IMR-90 (cell line): ENCODE data around the gene HIVEP3.

Source experiments
- BHLHE40 ChIP-seq: fragments of 150-350 bp; IDR thresholded peaks from 2 replicates; pipeline ENCODE4 v1.6.1; 2016; ENCODE audit warnings: mild to moderate bottlenecking, low read depth, low read length
- CEBPB ChIP-seq: IDR thresholded peaks from 2 replicates; pipeline ENCODE4 v1.6.1; 2012; ENCODE audit warnings: low read depth, low read length, improper control_type of control experiment
- CHD1 ChIP-seq: IDR thresholded peaks from 2 replicates; pipeline ENCODE4 v1.6.1; 2012; ENCODE audit warnings: low read depth, low read length, improper control_type of control experiment
- FOS ChIP-seq: fragments of 150-350 bp; IDR thresholded peaks from 2 replicates; pipeline ENCODE4 v1.6.1; 2016; ENCODE audit warnings: low read depth, low read length
- MAFK ChIP-seq: IDR thresholded peaks from 2 replicates; pipeline ENCODE4 v1.6.1; 2012; ENCODE audit warnings: low read depth, low read length, improper control_type of control experiment
- MAZ ChIP-seq: IDR thresholded peaks from 2 replicates; pipeline ENCODE4 v1.6.1; 2012; ENCODE audit warnings: low read depth, mild to moderate bottlenecking, low read length, improper control_type of control experiment, moderate library complexity, borderline replicate concordance
- MXI1 ChIP-seq: IDR thresholded peaks from 2 replicates; pipeline ENCODE4 v1.6.1; 2012; ENCODE audit warnings: low read depth, mild to moderate bottlenecking, low read length, moderate library complexity, borderline replicate concordance
- NFE2L2 ChIP-seq: fragments of 150-350 bp; IDR thresholded peaks from 2 replicates; pipeline ENCODE4 v1.6.1; 2016; ENCODE audit warnings: low read depth, mild to moderate bottlenecking, low read length
- POLR2A ChIP-seq: IDR thresholded peaks from 2 replicates; pipeline ENCODE4 v1.6.1; 2012; ENCODE audit warnings: mild to moderate bottlenecking, low read depth, low read length
- RAD21 ChIP-seq: IDR thresholded peaks from 2 replicates; pipeline ENCODE4 v1.6.1; 2012; ENCODE audit warnings: low read length, improper control_type of control experiment
- RCOR1 ChIP-seq: IDR thresholded peaks from 2 replicates; pipeline ENCODE4 v1.6.1; 2012; ENCODE audit warnings: mild to moderate bottlenecking, low read length, improper control_type of control experiment; ENCODE audit not compliant: insufficient replicate concordance
- SMC3 ChIP-seq: fragments of 150-350 bp; IDR thresholded peaks from 2 replicates; pipeline ENCODE4 v1.6.1; 2016; ENCODE audit warnings: low read depth, mild to moderate bottlenecking, antibody characterized with exemption, low read length, moderate library complexity
- TF ChIP-seq, protein P1 (sequence below): conservative IDR thresholded peaks from 2 replicates; pipeline ENCODE4 v1.5.1; 2012; ENCODE audit warnings: mild to moderate bottlenecking, low read depth, low read length, improper control_type of control experiment

DNA sequence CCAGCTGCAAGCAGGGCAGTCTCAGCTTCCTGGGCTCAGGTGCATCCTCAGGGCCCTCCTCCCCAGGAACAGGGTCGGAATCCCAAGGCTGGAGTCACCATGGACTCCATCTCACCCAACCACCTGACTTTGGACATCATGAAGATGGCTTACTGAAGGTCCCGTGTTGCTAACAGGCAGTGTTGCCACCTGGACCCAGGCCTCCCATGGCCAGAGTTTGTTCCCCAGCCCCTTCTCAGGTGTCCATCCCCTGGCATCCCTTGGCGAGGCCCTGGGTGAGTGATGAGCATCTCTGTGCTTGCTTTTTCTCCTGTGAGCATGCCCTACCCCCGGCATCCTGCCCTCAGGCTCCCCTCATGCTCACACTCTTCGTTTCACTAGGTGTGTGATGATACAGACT is 332.5 kb downstream of the HIVEP3 start:
- TF ChIP-seq RAD21 (no peak), SMC3 (no peak), BHLHE40 (no peak), RCOR1 (no peak), MAFK (no peak), POLR2A (no peak), MXI1 (no peak), MAZ (no peak), FOS (no peak), CHD1 (no peak), NFE2L2 (no peak), CEBPB (no peak)
- TF ChIP-seq, protein P1, sequence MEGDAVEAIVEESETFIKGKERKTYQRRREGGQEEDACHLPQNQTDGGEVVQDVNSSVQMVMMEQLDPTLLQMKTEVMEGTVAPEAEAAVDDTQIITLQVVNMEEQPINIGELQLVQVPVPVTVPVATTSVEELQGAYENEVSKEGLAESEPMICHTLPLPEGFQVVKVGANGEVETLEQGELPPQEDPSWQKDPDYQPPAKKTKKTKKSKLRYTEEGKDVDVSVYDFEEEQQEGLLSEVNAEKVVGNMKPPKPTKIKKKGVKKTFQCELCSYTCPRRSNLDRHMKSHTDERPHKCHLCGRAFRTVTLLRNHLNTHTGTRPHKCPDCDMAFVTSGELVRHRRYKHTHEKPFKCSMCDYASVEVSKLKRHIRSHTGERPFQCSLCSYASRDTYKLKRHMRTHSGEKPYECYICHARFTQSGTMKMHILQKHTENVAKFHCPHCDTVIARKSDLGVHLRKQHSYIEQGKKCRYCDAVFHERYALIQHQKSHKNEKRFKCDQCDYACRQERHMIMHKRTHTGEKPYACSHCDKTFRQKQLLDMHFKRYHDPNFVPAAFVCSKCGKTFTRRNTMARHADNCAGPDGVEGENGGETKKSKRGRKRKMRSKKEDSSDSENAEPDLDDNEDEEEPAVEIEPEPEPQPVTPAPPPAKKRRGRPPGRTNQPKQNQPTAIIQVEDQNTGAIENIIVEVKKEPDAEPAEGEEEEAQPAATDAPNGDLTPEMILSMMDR, result no peak
